T-cell (primary cell): Measurements from ENCODE around the gene KRT28. TPM values are rescaled to one million over a fixed set of nuclear protein-coding genes. Genes with fewer than 3 reads are reported as not detected.

ENCODE experiments used
- ATAC-seq, 4 experiments: fragments of 200-7000 bp in 3 of 4; fragments of 150-1000 bp in 1 of 4; cut with Tn5 transposase; replicated peaks in 1 of 4; 1 replicate in 3 of 4; 2 replicates in 1 of 4; pipeline ENCODE4 v1.10.0; 2021; ENCODE audit warnings: moderate library complexity in 3 of 4, mild to moderate bottlenecking in 2 of 4, moderate number of reproducible peaks in 1 of 4
- CTCF ChIA-PET, 2 donors: fragments of 300-600 bp; sonication (Branson Sonifier 250); formaldehyde crosslinking; loops; one replicate each; lab custom pipeline; 2022; ENCODE audit warnings: antibody characterized with exemption in 2 of 2; lab: Charles Lee
- POLR2A ChIA-PET, 2 donors: fragments of 300-600 bp; sonication (Branson Sonifier 250); formaldehyde crosslinking; loops; one replicate each; lab custom pipeline; 2022; ENCODE audit warnings: antibody characterized with exemption in 2 of 2; lab: Charles Lee
- DNase-seq, 35 experiments: peaks; one replicate each; pipeline versions ENCODE4 v3.0.0 to v3.0.0-alpha.2; 2013 to 2023
- H3K27ac ChIP-seq: one replicate; pipeline ENCODE4 v1.5.1; 2013; ENCODE audit warnings: low read length
- H3K27me3 ChIP-seq, 2 experiments: replicated peaks in 1 of 2; 1 replicate in 1 of 2; 2 replicates in 1 of 2; pipeline versions ENCODE4 v1.6.1 to v1.7.0; 2013; ENCODE audit warnings: low read length in 1 of 2, mixed read lengths in 1 of 2; ENCODE audit not compliant: control insufficient read depth in 2 of 2, insufficient read depth in 2 of 2; ENCODE audit errors: extremely low read depth in 1 of 2
- H3K36me3 ChIP-seq, 2 donors: 1 replicate in 1 of 2; 2 replicates in 1 of 2; pipeline versions ENCODE4 v1.6.1 to v1.7.0; 2013; ENCODE audit warnings: low read length in 1 of 2; ENCODE audit not compliant: control insufficient read depth in 2 of 2, insufficient read depth in 1 of 2; ENCODE audit errors: extremely low read depth in 1 of 2
- H3K4me1 ChIP-seq, 2 experiments: 1 replicate in 1 of 2; 2 replicates in 1 of 2; pipeline versions ENCODE4 v1.6.1 to v1.7.0; 2013; ENCODE audit warnings: low read length in 2 of 2, mixed read lengths in 1 of 2; ENCODE audit not compliant: insufficient read depth in 2 of 2, control insufficient read depth in 1 of 2; ENCODE audit errors: extremely low read depth in 1 of 2
- H3K4me3 ChIP-seq, 2 donors: 1 replicate in 1 of 2; 2 replicates in 1 of 2; pipeline versions ENCODE4 v1.5.1 to v1.7.0; 2013; ENCODE audit warnings: mild to moderate bottlenecking in 2 of 2, low read length in 1 of 2, moderate library complexity in 1 of 2; ENCODE audit not compliant: control insufficient read depth in 1 of 2; ENCODE audit errors: extremely low read depth in 1 of 2
- H3K9me3 ChIP-seq: 2 replicates; pipeline ENCODE4 v1.7.0; 2013
- H3K27ac Mint-ChIP-seq, 2 donors: one replicate each; pipeline ENCODE4 v1.8.0; 2020 to 2021; ENCODE audit warnings: mild to moderate bottlenecking in 2 of 2, mixed read lengths in 2 of 2
- H3K27me3 Mint-ChIP-seq, 2 donors: one replicate each; pipeline ENCODE4 v1.8.0; 2021 to 2022; ENCODE audit warnings: mixed read lengths in 2 of 2
- H3K36me3 Mint-ChIP-seq: one replicate; pipeline ENCODE4 v1.8.0; 2021; ENCODE audit warnings: mixed read lengths
- H3K4me1 Mint-ChIP-seq, 3 donors: one replicate each; pipeline ENCODE4 v1.8.0; 2020 to 2022; ENCODE audit warnings: mixed read lengths in 3 of 3, mild to moderate bottlenecking in 1 of 3
- H3K4me3 Mint-ChIP-seq, 3 donors: one replicate each; pipeline ENCODE4 v1.8.0; 2020 to 2022; ENCODE audit warnings: mild to moderate bottlenecking in 3 of 3, mixed read lengths in 3 of 3, moderate library complexity in 3 of 3
- H3K9me3 Mint-ChIP-seq, 3 donors: one replicate each; pipeline ENCODE4 v1.8.0; 2020 to 2022; ENCODE audit warnings: mixed read lengths in 3 of 3
- WGBS: methylation state at CpG from one replicate; pipeline ENCODE4 v1.1.5; 2013; ENCODE audit warnings: missing lambda C conversion rate; ENCODE audit not compliant: insufficient coverage; 5-methylcytosine and 5-hydroxymethylcytosine counted together
- total RNA-seq, 35 experiments: library from RNA in 6 of 35; stranded (reverse) in 6 of 35; fragments of 120-200 nt in 1 of 35; gene quantifications; one replicate each; pipeline versions ENCODE4 v1.2.1 to v1.2.4 and lab custom pipeline; 2013 to 2026

The KRT28 gene
- total RNA-seq, 5 donors from 2014 or later (not counting 1 experiment from before 2014, with no cell fraction given) = not detected

DNA sequence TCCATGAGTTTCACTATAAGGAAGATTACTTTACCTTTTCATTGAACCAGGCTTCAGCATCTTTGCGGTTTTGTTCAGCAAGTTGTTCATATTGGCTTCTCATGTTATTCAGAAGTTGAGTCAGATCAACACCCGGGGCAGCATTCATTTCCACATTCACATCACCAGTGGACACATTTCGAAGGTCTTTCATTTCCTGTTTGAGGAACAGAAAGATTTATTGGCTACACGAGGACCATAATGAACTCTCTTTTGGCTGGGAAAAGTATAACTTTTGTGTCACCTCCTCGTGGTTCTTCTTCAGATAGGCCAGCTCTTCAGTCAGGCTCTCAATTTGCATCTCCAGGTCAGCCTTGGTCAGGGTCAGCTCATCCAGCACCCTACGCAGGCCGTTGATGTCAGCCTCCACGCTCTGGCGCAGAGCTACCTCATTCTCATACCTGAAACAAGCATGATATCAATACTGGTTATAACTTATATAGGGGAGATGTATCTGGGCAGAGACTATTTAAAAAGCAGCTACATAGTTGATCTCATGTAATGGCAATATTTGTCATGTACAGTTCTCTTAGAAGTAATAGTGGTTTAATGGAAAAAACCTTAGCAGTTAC, 20.6 kb upstream of the KRT28 start:
- 72% methylated on average over 3 of the region's 9 CpGs for WGBS
- no peak for ATAC-seq
- no peak overlapping the region for H3K27ac Mint-ChIP-seq

DNA sequence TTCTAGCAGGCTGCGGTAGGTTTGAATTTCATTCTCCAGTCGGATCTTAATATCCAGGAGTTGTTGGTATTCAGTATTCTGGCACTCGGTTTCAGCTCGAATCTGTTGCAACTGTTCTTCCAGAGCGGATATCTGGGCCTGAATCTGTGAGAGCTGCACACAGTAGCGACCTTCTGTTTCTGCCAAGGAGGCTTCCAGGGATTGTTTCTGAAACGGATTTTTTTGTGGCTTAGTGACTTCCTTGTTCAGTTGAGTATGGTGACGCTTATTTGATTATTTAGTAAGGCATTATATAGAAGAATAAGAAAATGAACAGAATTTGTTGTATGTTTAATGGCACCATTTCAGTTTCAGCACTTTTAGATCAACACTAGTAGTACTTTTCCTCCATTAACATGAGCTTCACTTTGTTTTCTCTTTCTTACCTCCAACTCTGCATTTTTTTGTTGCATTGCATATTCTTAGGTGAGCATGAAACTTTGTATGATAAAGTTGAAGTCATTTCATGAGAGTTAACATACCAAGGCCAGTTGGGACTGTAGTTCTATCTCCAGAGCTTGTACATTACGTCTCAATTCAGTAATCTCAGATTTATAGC, 19.9 kb upstream of the KRT28 start:
- ChIA-PET CTCF (interaction anchor here in 1 of 2 donors (0.8 to 2.2 kb wide), 3 partner anchors 200 to 847 kb away, joined by 3 to 13 read pairs (median 4); no protein-coding TSS in a partner anchor), POLR2A (interaction anchor here in 1 of 2 donors (1.5 kb wide), 1 partner anchor 871 kb away, joined by 11 read pairs; no protein-coding TSS in a partner anchor)
- WGBS = 78% methylated on average over 5 of the region's 9 CpGs
- Histone ChIP-seq H3K36me3 (peaks cover 0 to 10% of the 10 kb centered on the region in 2 donors), H3K4me1 (peaks cover 6 to 10% of the 10 kb centered on the region in 2 experiments), H3K9me3 (no peaks in the 10 kb centered on the region), H3K27me3 (peaks cover 0 to 4% of the 10 kb centered on the region in 2 experiments), H3K27ac (peak overlapping the region; percentile 83), H3K4me3 (peak overlapping the region; percentile 39 to 61)
- H3K4me3 Mint-ChIP-seq = peak overlapping the region; percentile 76 to 94 (median 76)
- peaks cover 8 to 13% of the 10 kb centered on the region in 2 donors for H3K27me3 Mint-ChIP-seq
- H3K27ac Mint-ChIP-seq = peak overlapping the region; percentile 65 to 75
- ATAC-seq (no peak), DNase-seq (peak in 1 of 35 experiments; percentile 16)
- peaks cover 0 to 6% (median 0%) of the 10 kb centered on the region in 3 donors for H3K9me3 Mint-ChIP-seq
- peaks cover 20 to 31% (median 27%) of the 10 kb centered on the region in 3 donors for H3K4me1 Mint-ChIP-seq
- peaks cover 38% of the 10 kb centered on the region for H3K36me3 Mint-ChIP-seq

More for the DNA sequence above, 20.6 kb upstream of the KRT28 start:
- ChIA-PET CTCF (interaction anchor here in 1 of 2 donors (0.9 to 2.2 kb wide), 2 partner anchors 842 to 846 kb away, joined by 4 to 13 read pairs; no protein-coding TSS in a partner anchor), POLR2A (no interaction called here)
- Histone ChIP-seq H3K27me3 (peaks cover 0 to 4% of the 10 kb centered on the region in 2 experiments), H3K4me3 (no peak overlapping the region), H3K36me3 (peaks cover 0 to 10% of the 10 kb centered on the region in 2 donors), H3K27ac (no peak overlapping the region), H3K9me3 (no peaks in the 10 kb centered on the region), H3K4me1 (peaks cover 6 to 10% of the 10 kb centered on the region in 2 experiments)
- DNase-seq = no peak
- peaks cover 0 to 6% (median 0%) of the 10 kb centered on the region in 3 donors for H3K9me3 Mint-ChIP-seq
- peaks cover 20 to 31% (median 27%) of the 10 kb centered on the region in 3 donors for H3K4me1 Mint-ChIP-seq
- peaks cover 38% of the 10 kb centered on the region for H3K36me3 Mint-ChIP-seq
- H3K27me3 Mint-ChIP-seq = peaks cover 6 to 10% of the 10 kb centered on the region in 2 donors
- H3K4me3 Mint-ChIP-seq = peak overlapping the region; percentile 76 to 94 (median 76)

DNA sequence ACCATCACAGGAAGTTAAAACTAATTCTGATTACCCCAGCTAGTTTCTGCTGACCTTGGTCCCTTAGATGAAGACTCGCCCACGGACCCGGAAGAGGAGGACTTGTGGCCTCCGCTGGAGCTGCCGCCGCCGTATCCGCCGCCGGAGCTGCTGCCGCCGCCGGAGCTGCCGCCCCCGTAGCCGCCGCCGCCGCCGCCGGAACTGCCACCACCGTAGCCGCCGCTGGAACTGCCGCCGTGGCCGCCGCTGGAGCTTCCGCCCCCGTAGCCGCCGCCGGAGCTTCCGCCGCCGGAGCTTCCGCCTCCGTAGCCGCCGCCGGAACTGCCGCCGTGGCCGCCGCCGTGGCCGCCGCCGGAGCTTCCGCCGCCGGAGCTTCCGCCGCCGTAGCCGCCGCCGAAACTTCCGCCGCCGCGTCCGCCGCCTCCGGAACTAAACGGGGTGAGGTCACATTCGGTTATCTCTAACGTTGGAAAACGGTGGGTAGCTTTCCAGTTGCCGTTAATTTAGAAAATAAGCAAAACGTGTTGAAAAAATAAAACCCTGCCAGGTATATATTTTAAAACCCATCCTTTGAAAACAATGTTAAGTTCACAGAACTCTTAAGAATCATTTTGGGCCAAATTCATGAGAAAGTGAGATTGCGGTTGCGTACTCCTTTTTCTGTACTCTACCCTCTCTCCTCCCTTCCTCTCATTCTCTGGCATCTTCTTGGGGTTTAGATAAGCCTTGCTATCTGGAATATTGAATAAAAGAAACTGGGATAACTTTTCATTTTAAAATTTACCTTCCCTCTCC, 19.2 kb upstream of the KRT28 start:
- Histone ChIP-seq H3K36me3 (peaks cover 0 to 10% of the 10 kb centered on the region in 2 donors), H3K4me3 (peak overlapping the region; percentile 71 to 76), H3K4me1 (peaks cover 6 to 10% of the 10 kb centered on the region in 2 experiments), H3K27me3 (peaks cover 0 to 4% of the 10 kb centered on the region in 2 experiments), H3K27ac (peak overlapping the region; percentile 83), H3K9me3 (no peaks in the 10 kb centered on the region)
- peaks cover 9 to 15% of the 10 kb centered on the region in 2 donors for H3K27me3 Mint-ChIP-seq
- DNase-seq = peak; percentile 67 to 96 (median 80)
- WGBS = under 1% methylated on average over 62 of the region's 73 CpGs
- H3K9me3 Mint-ChIP-seq = peaks cover 0 to 6% (median 0%) of the 10 kb centered on the region in 3 donors
- ATAC-seq = peak; percentile 89 to 95 (median 90)
- H3K4me1 Mint-ChIP-seq = peaks cover 20 to 31% (median 27%) of the 10 kb centered on the region in 3 donors
- peak overlapping the region; percentile 95 to 96 for H3K27ac Mint-ChIP-seq
- H3K36me3 Mint-ChIP-seq = peaks cover 34% of the 10 kb centered on the region
- ChIA-PET CTCF (interaction anchor here in 1 of 2 donors (0.7 to 2.2 kb wide), 7 partner anchors 10 to 870 kb away, joined by 3 to 13 read pairs (median 5); partner anchors contain the start of gene EIF1), POLR2A (interaction anchor here (0.6 to 1.5 kb wide), 11 partner anchors 172 to 1111 kb away, joined by 3 to 11 read pairs (median 4); partner anchors contain the start of genes EIF1 (in 2 of the 2), ODAD4 (in 1 of the 2) and TOP2A (in 1 of the 2))
- peak overlapping the region; percentile 92 to 94 (median 94) for H3K4me3 Mint-ChIP-seq

DNA sequence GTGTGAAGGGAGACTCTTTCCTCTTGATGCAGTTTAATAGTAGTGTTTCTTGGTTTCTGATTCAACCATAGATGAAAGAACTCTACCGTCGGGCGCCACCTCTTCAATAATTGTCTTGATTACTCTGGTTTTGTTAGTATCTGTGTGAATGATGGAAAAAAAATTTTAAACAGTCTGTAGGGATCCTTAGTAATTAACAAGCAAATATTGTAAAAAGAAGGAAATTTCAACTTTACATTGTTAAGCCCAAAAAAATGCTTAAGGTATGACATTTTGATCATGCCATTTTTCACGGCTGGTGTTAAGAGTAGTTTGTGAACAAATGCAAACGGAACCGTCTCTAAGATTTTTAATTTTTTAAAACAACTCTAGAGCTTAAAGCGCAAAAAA, 18.6 kb upstream of the KRT28 start:
- Mint-ChIP-seq H3K4me1 (peaks cover 20 to 31% (median 27%) of the 10 kb centered on the region in 3 donors), H3K27me3 (peaks cover 13 to 19% of the 10 kb centered on the region in 2 donors), H3K27ac (peak overlapping the region; percentile 95 to 96), H3K4me3 (peak overlapping the region; percentile 92 to 94 (median 94)), H3K9me3 (peaks cover 0 to 6% (median 0%) of the 10 kb centered on the region in 3 donors), H3K36me3 (peaks cover 32% of the 10 kb centered on the region)
- H3K9me3 ChIP-seq = no peaks in the 10 kb centered on the region
- peaks cover 0 to 4% of the 10 kb centered on the region in 2 experiments for H3K27me3 ChIP-seq
- ChIA-PET CTCF (interaction anchor here in 1 of 2 donors (0.7 to 2.2 kb wide), 6 partner anchors 9 to 871 kb away, joined by 3 to 13 read pairs (median 7); partner anchors contain the start of gene EIF1), POLR2A (interaction anchor here (0.6 to 1.5 kb wide), 10 partner anchors 172 to 972 kb away, joined by 3 to 11 read pairs (median 4); partner anchors contain the start of genes EIF1 (in 2 of the 2) and TOP2A (in 1 of the 2))
- WGBS = no CpG with 5 or more reads among the region's 7 CpGs
- ATAC-seq = peak in 1 of 4 experiments; percentile 1
- peak overlapping the region; percentile 76 for H3K27ac ChIP-seq
- peaks cover 0 to 10% of the 10 kb centered on the region in 2 donors for H3K36me3 ChIP-seq
- peak overlapping the region; percentile 71 to 76 for H3K4me3 ChIP-seq
- DNase-seq = no peak
- peaks cover 6 to 10% of the 10 kb centered on the region in 2 experiments for H3K4me1 ChIP-seq

DNA sequence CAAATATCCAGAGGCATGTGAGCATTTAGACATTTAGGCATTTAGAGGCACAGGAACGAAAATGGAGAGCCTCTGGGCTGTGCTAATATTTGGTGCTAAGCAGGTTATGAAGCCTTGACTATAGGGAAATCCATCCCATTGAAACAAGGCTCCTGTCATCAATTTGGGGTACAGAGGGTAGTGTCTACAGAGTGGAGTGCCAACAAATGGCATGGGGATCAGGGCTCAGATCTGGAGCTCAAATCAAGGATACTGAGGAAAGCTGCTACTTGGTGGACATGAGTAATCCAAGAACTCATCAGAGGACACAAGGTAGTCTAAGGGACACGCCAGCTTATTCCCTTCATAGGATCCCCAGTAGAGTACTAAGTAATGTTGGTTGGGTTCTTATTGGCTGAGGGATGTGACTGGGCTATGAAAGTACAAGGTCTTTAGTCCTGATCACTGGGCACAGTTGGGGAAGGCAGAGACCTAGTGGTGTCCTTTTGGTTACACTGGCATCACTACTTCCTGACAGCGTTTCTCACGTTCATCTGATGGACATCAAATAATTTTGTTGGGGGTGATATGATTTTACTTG, 17.4 kb upstream of the KRT28 start:
- no peak overlapping the region for H3K4me3 ChIP-seq

More for the DNA sequence above, 17.4 kb upstream of the KRT28 start:
- H3K27ac ChIP-seq = no peak overlapping the region
- Mint-ChIP-seq H3K4me1 (peaks cover 20 to 31% (median 27%) of the 10 kb centered on the region in 3 donors), H3K4me3 (peak overlapping the region; percentile 49 to 59 (median 56)), H3K36me3 (peaks cover 28% of the 10 kb centered on the region), H3K27me3 (peaks cover 22 to 28% of the 10 kb centered on the region in 2 donors), H3K27ac (no peak overlapping the region), H3K9me3 (peaks cover 0 to 6% (median 0%) of the 10 kb centered on the region in 3 donors)
- ChIA-PET CTCF (no interaction called here), POLR2A (interaction anchor here in 1 of 2 donors (0.5 kb wide), 1 partner anchor 855 kb away, joined by 3 read pairs; no protein-coding TSS in a partner anchor)
- peaks cover 2 to 5% of the 10 kb centered on the region in 2 experiments for H3K27me3 ChIP-seq
- no peaks in the 10 kb centered on the region for H3K9me3 ChIP-seq
- DNase-seq (no peak), ATAC-seq (no peak)
- peaks cover 6 to 10% of the 10 kb centered on the region in 2 experiments for H3K4me1 ChIP-seq
- peaks cover 0 to 7% of the 10 kb centered on the region in 2 donors for H3K36me3 ChIP-seq
- WGBS = 100% methylated on average over 1 of the region's 4 CpGs
